Activated naive CD4-positive, alpha-beta T cell treated with Interleukin-2 at 50 U/mL for 16 hours (primary cell): Measurements from ENCODE around the gene SHD.
A peak's percentile ranks its signal among the peaks of the same experiment; 100 is the strongest.
"Not testable (repeated sequence)": the region's sequence is repeated elsewhere in the genome, so short reads cannot be mapped to it uniquely, and the experiment has no call there.

Experiments
- DNase-seq: peaks from one replicate; pipeline ENCODE4 v3.0.0-alpha.2; 2020

SHD gene, protein sequence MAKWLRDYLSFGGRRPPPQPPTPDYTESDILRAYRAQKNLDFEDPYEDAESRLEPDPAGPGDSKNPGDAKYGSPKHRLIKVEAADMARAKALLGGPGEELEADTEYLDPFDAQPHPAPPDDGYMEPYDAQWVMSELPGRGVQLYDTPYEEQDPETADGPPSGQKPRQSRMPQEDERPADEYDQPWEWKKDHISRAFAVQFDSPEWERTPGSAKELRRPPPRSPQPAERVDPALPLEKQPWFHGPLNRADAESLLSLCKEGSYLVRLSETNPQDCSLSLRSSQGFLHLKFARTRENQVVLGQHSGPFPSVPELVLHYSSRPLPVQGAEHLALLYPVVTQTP

DNA sequence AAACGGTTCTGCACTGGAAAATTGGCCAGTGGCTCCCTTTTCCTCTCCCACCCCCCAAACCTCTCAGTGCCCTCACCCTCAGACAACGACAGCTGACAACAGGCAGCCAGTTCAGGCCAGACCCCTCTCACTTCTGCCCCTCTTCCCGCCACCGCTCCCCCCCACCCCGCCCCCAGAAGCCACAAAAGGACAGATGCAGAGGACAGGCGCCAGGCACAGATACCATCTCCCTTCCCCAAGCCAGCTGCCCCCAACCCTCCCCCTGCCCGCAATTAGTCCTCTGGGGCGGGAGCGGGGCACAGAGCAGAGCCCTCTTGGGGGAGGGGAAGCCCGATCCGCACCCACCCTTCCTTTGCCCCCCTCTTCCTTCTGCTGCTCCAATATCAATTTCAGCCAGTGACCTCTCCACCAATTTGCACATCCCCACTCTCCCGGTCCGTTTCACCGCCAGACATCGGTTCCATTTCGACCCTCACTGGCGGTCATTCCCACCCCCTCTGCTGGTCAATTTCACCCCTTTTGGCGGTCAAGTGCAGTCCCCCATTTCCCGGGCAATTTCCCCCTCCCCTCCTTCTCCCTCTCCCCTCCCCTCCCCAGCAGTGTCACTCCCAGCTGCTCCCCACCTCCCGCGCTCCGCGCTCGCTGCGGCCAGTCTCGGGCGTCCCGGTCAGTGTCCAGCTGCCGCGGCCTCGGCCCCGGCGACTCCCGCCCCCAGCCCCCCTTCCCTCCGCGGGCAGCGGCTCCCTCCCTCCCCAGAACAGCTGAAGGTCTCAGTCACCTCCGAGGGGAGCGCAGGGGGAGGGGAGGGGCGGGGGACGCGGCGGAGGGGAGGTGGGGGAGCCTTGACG lies at the start of gene SHD:
Gene SHD, plus strand, starts transcription at position 848 of the 848 bp plus-strand sequence. CDS start 798 bp downstream, outside the sequence.
- DNase-seq, result no peak

DNA sequence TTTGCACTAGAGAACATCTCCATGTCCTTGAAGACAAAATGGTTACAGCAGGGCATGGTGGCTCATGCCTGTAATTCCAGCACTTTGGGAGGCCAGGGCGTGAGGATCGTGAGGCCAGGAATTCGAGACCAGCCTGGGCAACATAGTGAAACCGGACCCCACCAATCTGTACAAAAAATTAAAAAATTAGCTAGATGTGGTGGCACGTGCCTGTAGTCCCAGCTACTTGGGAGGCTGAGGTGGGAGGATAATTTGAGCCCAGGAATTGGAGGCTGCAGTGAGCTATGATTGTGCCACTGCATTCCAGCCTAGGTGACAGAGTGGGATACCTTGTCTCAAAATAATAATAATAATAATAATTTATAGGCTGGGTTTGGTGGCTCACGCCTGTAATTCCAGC lies 48.8 kb upstream of the SHD start:
- not testable (repeated sequence) for DNase-seq

DNA sequence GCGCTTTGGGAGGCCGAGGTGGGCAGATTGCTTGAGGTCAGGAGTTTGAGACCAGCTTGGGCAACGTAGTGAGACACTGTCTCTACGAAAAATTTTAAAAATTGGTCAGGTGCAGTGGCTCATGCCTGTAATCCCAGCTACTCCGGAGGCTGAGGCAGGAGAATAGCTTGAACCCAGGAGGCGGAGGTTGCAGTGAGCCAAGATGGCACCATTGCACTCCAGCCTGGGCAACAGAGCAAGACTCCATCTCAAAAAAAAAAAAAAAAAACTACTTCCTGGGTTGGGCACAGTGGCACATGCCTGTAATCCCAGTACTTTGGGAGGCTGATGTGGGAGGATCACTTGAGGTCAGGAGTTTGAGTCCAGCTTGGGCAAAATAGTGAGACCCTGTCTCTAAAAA lies 47.5 kb upstream of the SHD start:
- not testable (repeated sequence) for DNase-seq

DNA sequence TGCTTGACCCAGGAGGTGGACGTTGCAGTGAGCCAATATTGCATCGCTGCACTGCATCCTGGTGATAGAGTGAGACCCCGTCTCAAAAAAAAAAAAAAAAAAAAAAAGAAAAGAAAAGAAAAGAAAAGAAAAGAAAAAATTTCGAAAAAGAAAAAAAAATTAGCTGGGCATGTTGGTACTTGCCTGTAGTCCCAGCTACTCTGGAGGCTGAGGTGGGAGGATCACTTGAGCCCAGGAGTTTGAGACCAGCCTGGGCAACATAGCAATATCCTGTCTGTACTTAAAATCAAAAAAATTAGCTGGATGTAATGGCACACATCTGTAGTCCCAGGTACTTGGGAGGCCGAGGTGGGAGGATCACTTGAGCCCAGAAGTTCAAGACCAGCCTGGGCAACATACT lies 46.9 kb upstream of the SHD start:
- DNase-seq, result not testable (repeated sequence)

DNA sequence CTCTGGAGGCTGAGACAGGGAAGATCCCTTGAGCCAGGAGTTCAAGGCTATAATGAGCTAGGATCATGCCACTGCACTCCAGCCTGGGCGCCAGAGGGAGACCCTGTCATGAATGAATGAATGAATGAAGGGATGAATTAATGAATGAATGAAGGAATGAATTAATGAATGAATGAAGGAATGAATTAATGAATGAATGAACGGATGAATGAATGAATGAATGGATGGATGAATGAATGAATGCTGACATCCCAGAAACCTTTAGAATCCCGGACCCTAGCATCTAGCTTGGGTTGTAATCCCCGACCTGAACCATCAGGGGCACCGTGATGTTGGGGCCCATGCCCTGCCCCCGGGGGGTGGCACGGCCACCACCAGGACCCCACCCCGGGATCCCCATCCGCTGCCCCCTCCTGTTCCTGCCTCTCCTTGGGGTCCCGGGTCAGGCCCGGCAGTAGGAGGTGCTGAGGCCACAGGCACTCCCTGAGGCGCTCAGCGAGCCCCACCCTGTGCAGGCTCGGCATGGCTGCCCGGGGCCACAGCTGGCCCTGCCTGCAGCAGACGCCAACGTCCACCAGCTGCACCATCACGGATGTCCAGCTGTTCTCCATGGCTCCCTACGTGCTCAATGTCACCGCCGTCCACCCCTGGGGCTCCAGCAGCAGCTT lies 46.3 kb upstream of the SHD start:
- no peak for DNase-seq

DNA sequence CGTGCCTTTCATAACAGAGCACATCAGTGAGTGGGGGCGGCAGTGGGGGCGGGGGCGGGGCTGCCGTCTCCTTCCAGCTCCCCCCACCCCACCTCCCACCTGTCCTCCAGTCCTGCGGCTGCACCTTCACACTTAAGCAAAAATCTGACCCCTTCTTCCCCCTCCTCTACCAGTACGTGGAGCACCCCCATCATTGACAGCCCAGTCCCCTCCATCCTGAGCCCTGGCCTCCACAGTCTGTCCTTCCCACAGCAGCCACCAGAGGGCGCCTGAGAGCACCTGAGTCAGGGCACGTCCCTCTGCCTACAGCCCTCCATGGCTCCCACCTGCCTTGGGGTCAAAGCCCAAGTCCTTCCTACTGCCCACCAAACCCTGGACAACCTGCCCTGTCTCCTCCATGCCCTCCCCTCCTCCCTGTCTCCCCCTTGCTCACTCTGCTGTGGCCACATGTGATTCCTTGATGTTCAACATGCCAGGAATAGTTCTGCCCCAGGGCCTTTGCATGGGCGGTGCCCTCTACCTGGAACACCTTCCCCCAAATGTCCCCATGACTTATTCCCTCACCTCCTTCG lies 45.7 kb upstream of the SHD start:
- DNase-seq, result peak; percentile 74

DNA sequence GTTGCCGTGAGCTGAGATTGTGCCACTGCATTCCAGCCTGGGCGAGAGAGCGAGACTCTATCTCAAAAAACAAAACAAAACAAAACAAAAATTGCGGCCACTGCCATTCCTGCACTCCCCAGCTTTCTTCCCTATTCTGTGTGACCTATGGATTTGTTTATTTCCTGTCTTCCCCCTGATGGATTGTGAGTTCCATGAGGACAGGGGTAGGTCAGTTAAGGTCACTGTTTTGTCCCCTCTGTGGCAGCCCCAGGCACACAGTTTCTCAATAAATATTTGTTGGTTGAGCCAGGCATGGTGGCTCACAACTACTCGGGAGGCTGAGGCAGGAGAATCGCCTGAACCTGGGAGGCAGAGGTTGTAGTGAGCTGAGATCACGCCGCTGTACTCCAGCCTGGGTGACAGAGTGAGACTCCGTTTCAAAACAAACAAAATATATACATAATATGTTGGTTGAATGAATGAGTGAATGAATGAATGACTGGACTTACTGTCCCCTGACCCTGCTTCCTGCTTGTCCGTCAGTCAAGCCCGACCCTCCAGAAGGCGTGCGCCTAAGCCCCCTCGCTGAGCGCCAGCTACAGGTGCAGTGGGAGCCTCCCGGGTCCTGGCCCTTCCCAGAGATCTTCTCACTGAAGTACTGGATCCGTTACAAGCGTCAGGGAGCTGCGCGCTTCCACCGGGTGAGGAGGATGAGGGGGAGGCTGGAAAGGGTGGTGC lies 44.8 kb upstream of the SHD start:
- no peak for DNase-seq

DNA sequence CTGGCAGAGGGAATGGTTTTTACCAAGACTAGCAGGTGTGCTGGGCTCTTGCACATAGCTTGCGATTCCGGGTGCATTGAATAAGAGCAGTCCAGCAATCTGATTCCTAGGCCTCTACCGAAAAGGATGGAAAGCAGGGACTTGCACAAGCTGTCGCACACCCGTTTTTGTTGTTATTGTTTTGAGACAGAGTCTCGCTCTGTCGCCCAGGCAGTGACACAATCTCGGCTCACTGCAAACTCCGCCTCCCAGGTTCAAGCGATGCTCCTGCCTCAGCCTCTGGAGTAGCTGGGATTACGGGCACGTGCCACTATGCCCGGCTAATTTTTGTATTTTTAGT lies 44.2 kb upstream of the SHD start:
- DNase-seq, result no peak

DNA sequence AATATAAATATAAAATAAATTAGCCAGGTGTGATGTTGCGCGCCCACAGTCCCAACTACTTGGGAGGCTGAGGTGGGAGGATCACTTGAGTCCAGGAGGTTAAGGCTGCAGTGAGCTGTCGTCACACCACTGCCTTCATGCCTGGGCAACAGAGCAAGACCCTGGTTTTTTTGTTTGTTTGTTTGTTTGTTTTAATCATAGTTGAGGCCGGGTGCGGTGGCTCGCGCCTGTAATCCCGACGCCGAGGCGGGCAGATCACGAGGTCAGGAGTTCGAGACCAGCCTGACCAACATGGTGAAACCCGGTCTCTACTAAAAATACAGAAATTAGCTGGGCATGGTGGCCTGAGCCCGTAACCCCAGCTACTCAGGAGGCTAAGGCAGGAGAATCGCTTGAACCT lies 41.6 kb upstream of the SHD start:
- not testable (repeated sequence) for DNase-seq

DNA sequence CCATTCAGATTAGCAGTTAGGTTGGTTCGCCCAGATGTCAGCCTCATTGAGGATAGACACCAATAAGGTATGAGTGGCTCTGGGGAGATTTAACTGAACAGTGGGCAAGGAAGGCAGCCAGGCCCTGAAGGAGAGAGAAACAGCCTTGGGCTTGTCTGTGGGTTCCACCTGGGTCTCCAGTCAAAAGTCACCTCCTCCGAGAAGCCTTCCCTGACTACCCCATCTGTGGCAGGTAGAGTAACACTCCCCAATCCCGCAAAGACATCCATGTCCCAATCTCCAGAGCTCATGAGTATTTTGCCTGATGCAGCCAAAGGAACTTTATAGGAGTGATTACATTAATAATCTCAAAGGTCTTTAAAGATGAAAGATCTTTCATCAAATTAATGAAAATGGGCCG lies 40.2 kb upstream of the SHD start:
- no peak for DNase-seq

DNA sequence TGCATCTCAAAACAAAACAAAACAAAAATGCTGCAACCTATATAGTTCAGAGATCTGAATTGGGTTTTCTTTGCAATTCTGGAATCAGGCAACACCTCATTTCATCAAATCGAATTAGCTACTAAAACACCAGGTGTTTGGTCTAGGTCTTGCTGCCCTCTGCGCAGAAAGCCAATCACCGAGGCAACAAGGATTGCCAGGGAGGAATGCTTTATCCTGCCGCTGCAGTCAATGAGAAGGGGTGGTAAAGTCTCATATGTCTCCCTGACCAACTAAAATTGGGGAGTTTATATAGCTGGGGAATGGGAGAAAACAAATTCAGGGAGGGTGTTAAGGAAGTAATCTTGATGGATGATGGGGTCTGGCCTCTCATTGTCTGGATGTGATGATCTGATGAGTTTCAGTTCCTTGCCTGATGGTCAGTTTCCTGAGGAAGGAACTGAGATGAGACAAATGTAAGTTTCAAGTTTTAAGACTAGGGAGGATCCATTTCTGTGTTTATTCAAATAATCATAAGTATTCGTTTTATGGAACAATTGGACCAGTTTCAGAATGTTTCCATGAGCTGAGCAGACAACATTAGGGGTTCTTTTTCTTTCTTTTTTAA lies 37.1 kb upstream of the SHD start:
- DNase-seq, result no peak

DNA sequence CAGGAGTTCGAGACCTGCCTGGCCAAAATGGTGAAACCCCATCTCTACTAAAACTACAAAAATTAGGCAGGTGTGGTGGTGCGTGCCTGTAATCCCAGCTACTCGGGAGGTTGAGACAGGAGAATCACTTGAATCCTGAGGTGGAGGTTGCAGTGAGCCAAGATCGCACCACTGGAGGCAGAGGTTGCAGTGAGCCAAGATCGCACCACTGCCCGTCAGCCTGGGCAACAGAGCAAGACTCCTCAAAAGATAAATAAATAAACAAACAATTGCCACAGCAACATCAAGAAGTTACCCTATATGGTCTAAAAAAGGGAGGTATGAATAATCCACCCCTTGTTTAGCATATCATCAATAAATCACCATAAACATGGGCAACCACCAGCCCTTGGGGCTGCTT lies 33.1 kb upstream of the SHD start:
- not testable (repeated sequence) for DNase-seq

DNA sequence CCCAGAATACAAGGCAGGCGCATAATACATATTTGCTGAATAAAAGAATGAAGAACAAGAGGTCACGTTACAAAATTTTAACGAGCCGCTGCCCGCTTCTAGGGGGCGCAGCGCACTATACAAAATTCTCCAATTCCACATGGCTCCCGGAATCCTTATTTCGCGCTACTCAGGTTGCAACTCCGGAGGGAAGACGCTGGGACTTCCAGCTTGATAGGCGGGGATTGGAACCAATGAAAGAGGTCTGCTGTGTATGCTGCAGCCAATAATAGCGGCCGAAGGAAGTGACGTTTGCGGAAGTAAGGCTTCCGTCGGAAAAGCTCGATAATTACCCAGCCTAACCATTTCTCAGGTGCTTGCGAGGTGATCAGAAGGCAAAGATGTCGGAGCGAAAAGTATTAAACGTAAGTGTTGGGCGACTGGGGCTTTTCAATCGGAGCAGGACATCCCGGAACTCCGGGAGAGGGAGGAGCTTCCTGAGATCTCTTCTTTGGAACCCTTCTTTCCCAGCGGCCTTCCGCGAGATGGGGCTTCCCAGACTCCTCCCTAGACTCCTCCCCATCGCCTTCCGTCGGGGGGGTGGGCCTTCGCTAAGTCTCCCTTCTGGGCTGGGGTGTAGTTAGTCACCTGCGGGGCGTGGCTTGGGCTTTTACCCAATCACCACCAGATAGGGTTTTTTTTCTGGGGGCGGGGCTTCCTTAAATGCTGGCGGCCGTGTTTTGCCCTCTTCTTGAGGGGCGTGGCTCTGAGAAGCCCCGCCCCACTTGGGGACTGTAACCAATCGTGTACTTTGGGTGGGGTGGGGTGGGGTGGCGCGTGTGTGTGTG lies 32.1 kb upstream of the SHD start, which contains the start of gene YJU2:
Gene YJU2, plus strand, starts transcription at position 314 of the 827 bp plus-strand sequence. Its CDS starts 67 bp downstream, at position 381.
- DNase-seq, result peak; percentile 99

DNA sequence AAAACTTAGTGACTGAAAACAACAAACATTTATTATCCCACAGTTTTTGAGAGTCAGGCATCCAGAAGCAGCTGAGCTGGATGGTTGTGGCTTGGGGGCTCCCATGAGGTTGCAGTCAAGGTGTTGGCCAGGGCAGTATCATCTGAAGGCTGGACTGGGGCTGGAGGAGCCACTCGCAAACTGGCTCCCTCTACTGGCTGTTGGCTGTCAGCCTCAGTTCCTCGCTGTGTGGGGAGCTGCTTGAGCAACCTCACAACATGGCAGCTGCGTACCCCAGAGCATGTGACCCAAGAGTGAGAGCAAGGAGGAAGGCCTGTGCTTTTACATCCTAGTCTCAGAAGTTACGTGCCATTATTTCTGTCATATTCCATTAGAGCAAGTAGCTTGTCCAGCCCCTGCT lies 22.5 kb upstream of the SHD start:
- no peak for DNase-seq

DNA sequence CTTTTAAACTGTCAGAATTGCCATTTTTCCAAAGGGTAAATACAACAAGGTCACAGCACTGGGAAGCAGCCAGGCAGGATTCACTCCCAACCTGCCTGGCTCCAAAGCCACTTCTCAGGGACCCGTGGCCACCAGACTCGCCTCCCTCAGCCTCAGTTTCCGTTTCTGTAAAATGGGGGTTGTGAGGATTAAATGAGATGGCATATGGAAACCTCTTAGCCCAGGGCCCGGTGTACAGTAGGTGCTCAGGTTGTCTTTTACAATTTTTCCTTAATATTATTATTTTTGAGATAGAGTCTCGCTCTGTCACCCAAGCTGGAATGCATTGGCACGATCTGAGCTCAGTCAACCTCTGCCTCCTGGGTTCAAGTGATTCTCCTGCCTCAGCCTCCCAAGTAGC lies 22.0 kb upstream of the SHD start:
- no peak for DNase-seq

DNA sequence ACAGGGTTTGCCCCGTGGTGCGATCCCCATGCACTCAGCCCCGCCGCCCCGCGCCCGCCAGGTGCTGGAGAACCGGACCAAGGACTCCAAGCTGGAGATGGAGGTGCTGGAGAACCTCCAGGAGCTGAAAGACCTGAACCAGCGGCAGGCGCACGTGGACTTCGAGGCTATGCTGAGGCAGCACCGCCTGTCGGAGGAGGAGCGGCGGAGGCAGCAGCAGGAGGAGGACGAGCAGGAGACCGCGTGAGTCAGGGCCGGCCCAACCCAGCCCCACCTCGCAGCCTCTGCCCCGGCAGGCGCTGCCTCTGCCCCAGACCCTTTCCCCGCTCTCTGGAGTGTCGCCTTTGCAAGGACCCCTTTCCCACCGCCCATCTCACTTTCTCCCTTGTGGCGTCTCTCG lies 20.9 kb upstream of the SHD start:
- no peak for DNase-seq

DNA sequence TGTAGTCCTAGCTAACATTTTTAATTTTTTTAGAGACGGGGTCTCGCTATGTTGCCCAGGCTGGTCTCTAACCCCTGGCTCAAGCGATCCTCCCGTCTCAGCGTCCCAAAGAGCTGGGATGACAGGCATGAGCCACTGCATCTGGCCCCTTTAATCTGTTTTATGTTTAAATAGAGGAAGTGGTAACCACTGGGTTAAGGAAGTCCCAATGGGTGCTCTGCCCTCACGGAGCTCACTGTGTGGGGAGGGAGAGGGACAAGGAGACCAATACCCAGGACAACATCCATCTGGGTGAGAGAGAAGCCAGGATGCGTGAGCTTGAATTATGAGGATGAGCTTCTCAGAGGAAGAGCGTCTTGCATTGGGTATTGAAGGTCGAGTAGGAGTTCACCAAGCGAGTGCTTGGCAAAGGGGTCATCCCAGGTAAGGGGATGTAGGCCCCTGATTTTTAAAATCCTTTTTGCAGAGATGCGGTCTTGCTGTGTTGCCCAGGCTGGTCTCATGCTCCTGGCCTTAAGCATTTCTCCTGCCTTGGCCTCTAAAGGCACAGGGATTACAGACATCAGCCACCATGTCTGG lies 18.4 kb upstream of the SHD start:
- no peak for DNase-seq

DNA sequence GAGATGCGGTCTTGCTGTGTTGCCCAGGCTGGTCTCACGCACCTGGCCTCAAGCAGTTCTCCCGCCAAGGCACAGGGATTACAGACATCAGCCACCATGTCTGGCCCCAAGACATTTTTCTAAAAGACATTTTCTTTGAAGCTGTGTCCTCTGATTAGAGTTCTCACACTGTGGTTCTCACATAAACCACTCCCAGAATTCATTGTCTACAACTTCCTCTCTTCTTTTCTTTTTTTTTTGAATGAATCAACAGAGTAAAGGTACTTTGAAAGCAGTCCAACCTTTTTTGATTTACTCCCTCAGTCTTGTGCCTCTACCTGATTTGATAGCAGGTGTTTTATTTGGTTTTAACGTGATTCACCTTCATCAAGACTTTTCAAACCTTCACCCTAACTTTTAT lies 14.3 kb upstream of the SHD start:
- DNase-seq, result no peak

DNA sequence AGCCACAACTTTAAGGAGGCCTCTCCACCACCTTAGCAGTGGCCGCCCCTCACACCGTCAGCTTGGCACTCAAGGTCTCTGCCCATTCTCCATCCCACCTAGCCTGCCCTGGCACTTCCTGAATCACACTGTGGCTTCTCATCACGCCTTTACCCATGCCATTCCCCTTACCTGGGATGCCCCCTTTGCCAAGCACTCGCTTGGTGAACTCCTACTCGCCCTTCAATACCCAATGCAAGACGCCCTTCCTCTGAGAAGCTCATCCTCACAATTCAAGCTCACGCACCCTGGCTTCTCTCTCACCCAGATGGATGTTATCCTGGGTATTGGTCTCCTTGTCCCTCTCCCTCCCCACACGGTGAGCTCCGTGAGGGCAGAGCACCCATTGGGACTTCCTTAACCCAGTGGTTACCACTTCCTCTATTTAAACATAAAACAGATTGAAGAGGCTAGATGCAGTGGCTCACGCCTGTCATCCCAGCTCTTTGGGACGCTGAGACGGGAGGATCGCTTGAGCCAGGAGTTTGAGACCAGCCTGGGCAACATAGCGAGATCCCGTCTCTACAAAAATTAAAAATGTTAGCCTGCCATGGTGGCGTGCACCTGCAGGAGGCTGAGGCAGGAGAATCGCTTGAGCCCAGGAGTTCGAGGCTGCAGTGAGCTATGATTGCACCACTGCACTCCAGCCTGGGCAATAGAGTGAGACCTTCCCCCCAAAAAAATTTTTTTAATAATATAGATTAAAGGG lies 12.6 kb upstream of the SHD start:
- DNase-seq, result no peak
